Measurements from ENCODE around the gene REV3L.
"Not testable (repeated sequence)": the region's sequence is repeated elsewhere in the genome, so short reads cannot be mapped to it uniquely, and the experiment has no call there.

The REV3L gene

GRCh38 chr6:111267764-111268333, 215.2 kb downstream of the REV3L start:
- in situ Hi-C loops (cut with HindIII; ENCODE audit: low sequenced_read_pairs), result no loop called here

- in situ Hi-C loops (cut with HindIII; ENCODE audit: low sequenced_read_pairs), result no loop called here
Measured at GRCh38 chr6:111266276-111266675, 216.7 kb downstream of the REV3L start.

DNA sequence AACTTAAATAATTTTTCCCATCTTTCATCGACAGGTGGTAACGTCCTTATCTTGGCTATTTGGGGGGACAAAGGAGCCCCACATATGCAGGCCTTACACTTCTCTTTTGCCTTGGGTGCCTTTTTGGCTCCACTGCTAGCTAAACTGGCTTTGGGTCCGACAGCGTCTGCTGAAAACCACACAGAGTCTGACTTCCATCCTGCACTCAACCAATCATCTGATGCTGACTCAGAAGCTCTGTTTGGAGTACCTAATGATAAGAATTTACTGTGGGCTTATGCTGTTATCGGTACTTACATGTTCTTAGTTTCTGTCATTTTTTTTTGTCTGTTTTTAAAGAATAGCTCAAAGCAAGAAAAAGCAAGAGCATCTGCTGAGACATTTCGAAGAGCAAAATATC, 217.2 kb downstream of the REV3L start:
- in situ Hi-C loops (cut with HindIII; ENCODE audit: low sequenced_read_pairs), result no loop called here

DNA sequence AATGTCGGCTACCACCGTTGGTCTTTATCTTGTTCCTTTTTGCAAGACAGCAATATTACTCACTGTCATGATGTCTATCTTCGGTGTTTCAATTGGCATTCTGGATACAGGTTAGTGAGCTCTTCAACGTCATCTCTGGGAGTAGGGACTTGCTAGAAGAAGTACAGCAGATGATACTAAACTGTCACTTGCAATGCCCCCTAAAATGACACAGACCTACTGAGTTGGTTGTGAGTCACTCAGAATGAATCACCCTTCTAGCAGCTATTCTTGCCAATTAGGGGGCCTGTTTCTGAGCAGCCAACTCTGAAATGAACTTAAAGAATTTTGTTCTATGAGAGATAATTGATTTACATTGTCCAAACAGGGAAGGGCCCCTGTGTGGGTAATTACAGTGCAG, 219.2 kb downstream of the REV3L start:
- in situ Hi-C loops (cut with HindIII; ENCODE audit: low sequenced_read_pairs), result no loop called here

- in situ Hi-C loops (cut with HindIII; ENCODE audit: low sequenced_read_pairs), result no loop called here
Measured at GRCh38 chr6:111260570-111261298, 222.3 kb downstream of the REV3L start.

DNA sequence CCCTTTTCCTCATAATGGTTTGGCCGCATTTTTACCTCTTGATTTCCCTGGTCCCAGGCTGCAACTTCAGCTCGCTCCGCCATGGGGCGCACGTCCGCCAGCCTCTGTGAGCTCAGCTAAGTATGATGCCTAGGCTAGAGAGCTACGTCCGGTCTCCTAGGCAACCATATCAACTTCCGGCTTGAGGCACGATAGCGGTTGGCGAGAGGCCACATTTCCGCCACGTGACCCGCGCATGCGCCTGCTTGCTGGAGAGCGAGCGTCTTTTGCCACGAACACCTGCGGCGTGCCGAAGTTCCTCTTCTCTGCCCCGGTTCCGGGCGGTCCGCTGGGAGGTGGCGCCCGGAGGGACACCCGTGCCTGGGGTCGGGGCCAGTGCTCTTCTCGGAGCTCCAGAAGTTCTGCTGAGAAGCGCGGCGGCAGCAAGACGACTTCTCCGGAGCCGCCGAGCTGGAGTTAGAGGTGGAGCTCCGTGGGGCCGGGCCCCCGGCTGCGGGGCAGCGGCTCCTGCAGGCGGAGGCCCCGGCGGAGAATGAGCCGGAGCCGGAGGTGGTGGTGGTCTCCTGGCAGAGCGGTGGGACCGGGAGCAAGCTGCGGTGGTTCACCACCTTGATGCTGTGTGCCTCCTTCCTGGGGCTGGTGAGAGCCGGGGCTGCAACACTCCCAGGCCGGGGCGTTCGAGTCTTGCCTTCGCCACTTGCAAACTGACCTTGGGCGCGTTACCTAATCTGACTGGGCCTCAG, 223.8 kb downstream of the REV3L start:
- in situ Hi-C loops (cut with HindIII; ENCODE audit: low sequenced_read_pairs), result no loop called here

GRCh38 chr6:111258615-111259088, 224.4 kb downstream of the REV3L start:
- in situ Hi-C loops (cut with HindIII; ENCODE audit: low sequenced_read_pairs), result no loop called here

DNA sequence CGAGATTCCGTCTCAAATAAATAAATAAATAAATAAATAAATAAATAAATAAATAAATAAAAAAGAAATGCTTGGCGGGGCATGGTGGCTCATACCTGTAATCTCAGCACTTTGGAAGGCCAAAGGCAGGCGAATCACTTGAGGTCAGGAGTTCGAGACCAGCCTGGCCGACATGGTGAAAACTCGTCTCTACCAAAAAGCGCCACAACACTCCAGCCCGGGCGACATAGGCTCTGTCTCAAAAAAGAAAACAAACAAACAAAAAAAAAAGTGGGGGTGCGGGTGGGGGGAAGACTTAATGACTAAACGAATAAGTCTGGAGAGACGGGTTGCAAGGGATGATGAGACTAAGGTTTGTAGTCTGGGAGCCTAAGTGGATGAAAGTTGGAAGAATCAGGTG, 225.0 kb downstream of the REV3L start:
- in situ Hi-C loops (cut with HindIII; ENCODE audit: low sequenced_read_pairs), result no loop called here

DNA sequence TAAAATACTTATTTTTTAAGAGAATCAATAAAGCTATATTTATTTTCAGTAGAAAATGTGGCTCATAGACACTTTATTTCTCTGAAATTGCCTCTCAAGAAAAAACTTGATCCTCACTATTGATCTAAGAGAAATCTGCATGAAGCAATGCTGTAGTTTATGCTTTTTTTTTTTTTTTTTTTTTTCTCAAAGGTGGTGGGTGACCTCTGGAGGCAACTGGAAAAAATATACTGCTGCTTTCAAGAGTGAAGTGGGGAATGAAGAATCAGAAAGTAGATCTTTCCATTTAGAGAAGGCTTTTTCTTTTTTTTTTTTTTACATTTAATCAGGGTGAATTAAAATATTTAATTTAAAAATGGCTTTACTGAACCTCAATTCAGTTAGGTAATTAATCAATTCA, 226.4 kb downstream of the REV3L start:
- in situ Hi-C loops (cut with HindIII; ENCODE audit: low sequenced_read_pairs), result no loop called here

DNA sequence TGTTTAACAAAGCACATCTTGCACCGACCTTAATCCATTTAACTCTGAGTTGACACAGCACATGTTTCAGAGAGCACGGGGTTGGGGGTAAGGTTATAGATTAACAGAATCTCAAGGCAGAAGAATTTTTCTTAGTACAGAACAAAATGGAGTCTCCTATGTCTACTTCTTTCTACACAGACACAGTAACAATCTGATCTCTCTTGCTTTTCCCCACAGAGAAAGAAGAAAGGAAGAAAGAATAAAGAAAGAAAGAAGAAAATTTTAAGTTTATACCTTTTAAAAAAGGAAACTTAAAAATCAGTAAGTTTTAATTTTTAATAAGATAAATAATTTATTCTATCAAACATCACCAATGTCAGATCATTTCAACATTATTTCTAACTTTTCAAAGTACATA, 227.2 kb downstream of the REV3L start:
- in situ Hi-C loops (cut with HindIII; ENCODE audit: low sequenced_read_pairs), result not testable (repeated sequence)

GRCh38 chr6:111254779-111255166, 228.2 kb downstream of the REV3L start:
- in situ Hi-C loops (cut with HindIII; ENCODE audit: low sequenced_read_pairs), result no loop called here

DNA sequence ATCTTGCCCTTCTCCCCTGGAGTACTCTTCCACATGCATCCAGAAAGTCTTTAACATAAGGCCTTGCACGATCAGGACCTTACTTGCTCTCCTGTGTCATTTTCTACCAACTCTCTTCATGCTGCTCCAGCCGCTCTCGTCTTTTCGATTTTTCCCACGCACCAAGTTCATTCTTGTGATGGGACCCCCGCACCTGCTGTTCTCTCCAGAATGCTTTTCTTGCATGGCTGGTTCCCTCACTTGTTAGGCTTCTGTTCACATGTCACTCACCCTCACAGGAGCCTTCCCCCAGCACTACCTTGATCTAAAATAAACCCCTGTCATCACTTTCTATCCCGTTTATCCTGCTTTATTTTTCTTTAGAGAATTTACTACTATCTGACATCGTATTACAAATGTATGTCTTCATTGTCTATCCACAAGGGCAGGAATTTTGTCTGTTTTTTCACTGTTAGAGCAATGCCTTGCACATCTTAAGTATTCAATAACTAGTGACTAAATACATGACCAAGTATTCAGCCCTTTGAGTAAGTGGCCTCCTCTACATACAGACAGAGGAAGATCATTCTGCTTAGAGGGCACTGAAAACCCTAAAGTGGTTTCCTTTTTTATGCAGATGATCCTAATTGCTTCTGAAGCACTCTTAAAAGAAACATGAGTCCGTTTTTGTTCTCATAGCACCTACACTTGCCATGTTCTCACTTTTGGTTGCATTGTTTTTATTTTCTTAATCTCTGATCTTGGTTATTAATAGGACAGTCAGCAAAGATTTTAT, 228.8 kb downstream of the REV3L start:
- in situ Hi-C loops (cut with HindIII; ENCODE audit: low sequenced_read_pairs), result no loop called here

DNA sequence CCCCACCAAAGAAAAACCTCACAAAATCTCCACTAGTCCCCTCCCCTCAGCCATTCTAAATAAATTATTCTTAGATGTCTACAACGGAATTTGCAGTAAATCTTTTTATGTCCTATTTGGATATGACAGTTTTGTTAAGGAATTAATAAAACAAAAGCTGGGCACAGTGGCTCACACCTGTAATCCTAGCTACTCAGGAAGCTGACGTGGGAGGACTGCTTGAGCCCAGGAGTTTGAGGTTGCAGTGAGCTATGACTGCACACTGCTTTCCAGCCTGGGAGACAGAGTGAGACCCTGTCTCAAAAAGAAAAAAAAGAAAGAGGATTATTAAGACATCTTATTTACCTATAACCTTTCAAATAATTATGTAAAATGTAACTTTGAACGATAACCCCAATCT, 230.3 kb downstream of the REV3L start:
- in situ Hi-C loops (cut with HindIII; ENCODE audit: low sequenced_read_pairs), result no loop called here

- in situ Hi-C loops (cut with HindIII; ENCODE audit: low sequenced_read_pairs), result no loop called here
Measured at GRCh38 chr6:111250791-111251354, 232.1 kb downstream of the REV3L start.
